Chondrocyte (in vitro differentiated cells): ENCODE results near the gene CD9. TPM values are rescaled to one million over a fixed set of nuclear protein-coding genes. Genes with fewer than 3 reads are reported as not detected.
A peak's percentile ranks its signal among the peaks of the same experiment; 100 is the strongest.

Source experiments
- DNase-seq: peaks from one replicate; pipeline ENCODE4 v3.0.0; 2021; ENCODE audit warnings: mixed read lengths, low spot score
- H3K27ac Mint-ChIP-seq: one replicate; pipeline ENCODE4 v1.8.0; 2021; ENCODE audit warnings: mild to moderate bottlenecking, moderate library complexity, mixed read lengths; ENCODE audit not compliant: unreplicated experiment
- H3K27me3 Mint-ChIP-seq: 2 replicates; pipeline ENCODE4 v1.8.0; 2021; ENCODE audit warnings: low read depth, mixed read lengths
- H3K36me3 Mint-ChIP-seq: 2 replicates; pipeline ENCODE4 v1.8.0; 2021; ENCODE audit warnings: low read depth, mixed read lengths
- H3K4me1 Mint-ChIP-seq: 2 replicates; pipeline ENCODE4 v1.8.0; 2021; ENCODE audit warnings: low read depth, mild to moderate bottlenecking, mixed read lengths
- H3K4me3 Mint-ChIP-seq: one replicate; pipeline ENCODE4 v1.8.0; 2021; ENCODE audit warnings: mild to moderate bottlenecking, moderate library complexity, mixed read lengths; ENCODE audit not compliant: unreplicated experiment
- H3K9me3 Mint-ChIP-seq: 2 replicates; pipeline ENCODE4 v1.8.0; 2021; ENCODE audit warnings: low read depth, mixed read lengths
- total RNA-seq: library from RNA; stranded (reverse); gene quantifications from 3 replicates; pipeline ENCODE4 v1.2.1, GENCODE V29; 2021
- TF ChIP-seq, protein P1 (sequence below): fragments of 200-600 bp; sonication (generic); IDR thresholded peaks from 2 replicates; pipeline ENCODE4 v1.5.0; 2021; ENCODE audit warnings: antibody characterized with exemption, mild to moderate bottlenecking, moderate library complexity

Gene CD9
- total RNA-seq, 1 donor from 2014 or later: 60.7 TPM

DNA sequence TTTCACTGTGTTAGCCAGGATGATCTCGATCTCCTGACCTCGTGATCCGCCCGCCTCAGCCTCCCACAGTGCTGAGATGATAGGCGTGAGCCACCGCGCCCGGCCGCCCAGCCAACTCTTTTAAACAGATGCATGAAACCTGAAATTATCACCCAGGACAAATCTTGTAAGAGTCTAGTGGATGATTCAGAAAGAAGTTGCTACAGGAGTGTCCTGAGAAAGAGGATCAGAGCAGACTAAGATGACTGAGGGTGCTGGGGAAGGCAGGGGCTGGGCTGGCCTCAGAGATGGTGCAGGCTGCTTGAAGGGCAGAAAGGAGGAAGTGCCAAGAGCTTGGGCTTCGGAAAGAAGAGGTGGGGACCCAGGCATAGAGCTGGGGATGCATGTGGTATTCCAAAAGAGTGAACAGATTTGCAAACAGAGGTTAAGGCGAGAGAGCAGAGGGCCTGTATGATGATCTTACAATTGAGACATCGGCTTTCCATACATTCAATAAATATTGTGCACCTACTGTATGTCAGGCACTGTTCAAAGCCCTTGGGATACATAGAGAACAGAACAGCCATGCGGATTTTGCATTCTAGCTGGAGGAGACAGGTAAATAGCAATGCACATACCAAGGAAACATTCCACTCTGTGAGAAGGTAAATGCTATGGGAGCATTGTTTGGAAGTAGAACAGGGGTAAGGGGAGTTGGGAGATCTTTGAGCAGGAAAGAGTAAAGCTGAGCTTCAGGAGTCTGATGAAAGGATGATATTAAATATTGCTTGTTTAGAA, 7.4 kb upstream of the CD9 start:
- H3K27ac Mint-ChIP-seq: no peak overlapping the region
- no peak overlapping the region for H3K4me3 Mint-ChIP-seq
- DNase-seq: peak; percentile 50

DNA sequence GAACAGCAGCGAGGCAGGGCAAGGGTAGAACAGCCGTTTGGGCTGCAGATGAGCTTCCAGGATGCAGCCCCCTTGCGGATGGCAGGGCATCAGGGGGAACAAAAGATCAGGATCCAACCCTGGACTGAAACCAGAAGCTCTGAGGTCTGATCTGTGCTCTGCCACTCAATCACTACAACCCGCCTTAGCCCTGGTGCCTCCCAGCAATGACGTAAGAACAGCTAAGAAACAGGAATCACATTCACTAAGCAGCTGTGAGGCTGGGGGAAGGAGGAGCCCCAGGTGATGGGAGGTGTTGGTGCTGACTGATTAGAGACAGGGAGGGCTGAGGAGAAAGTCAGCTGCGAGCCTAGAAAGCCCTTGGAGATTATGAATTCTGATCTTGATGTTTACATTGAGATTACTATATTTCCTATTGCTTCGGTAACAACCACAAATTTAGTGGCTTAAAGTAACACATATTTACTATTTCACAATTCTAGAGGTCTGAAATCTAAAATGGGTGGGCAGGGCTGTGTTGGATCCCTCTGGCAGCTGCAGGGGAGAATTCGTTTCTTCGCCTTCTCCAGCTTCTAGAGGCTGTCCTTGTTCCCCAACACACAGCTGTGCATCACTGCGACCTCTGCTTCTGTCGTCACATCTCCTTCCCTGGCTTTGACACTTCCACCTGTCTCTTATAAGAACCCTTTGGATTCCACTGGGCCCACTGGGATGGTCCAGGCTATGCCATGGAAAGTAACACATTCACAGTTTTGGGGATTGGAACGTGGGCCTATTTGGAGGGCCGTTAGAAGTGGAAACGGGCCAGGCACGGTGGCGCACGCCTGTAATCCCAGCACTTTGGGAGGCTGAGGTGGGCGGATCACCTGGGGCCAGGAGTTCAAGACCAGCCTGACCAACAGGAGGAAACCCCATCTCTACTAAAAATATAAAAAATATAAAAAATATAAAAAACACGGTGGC, 6.1 kb upstream of the CD9 start:
- no peak overlapping the region for H3K4me3 Mint-ChIP-seq
- H3K27ac Mint-ChIP-seq: no peak overlapping the region
- peak; percentile 39 for DNase-seq
- peaks cover 9% of the 10 kb centered on the region for H3K4me1 Mint-ChIP-seq
- no peaks in the 10 kb centered on the region for H3K36me3 Mint-ChIP-seq
- no peaks in the 10 kb centered on the region for H3K9me3 Mint-ChIP-seq
- H3K27me3 Mint-ChIP-seq: peaks cover 17% of the 10 kb centered on the region
- TF ChIP-seq, protein P1, sequence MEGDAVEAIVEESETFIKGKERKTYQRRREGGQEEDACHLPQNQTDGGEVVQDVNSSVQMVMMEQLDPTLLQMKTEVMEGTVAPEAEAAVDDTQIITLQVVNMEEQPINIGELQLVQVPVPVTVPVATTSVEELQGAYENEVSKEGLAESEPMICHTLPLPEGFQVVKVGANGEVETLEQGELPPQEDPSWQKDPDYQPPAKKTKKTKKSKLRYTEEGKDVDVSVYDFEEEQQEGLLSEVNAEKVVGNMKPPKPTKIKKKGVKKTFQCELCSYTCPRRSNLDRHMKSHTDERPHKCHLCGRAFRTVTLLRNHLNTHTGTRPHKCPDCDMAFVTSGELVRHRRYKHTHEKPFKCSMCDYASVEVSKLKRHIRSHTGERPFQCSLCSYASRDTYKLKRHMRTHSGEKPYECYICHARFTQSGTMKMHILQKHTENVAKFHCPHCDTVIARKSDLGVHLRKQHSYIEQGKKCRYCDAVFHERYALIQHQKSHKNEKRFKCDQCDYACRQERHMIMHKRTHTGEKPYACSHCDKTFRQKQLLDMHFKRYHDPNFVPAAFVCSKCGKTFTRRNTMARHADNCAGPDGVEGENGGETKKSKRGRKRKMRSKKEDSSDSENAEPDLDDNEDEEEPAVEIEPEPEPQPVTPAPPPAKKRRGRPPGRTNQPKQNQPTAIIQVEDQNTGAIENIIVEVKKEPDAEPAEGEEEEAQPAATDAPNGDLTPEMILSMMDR: no peak

More for the DNA sequence above, 7.4 kb upstream of the CD9 start:
- Mint-ChIP-seq H3K4me1 (peaks cover 8% of the 10 kb centered on the region), H3K27me3 (peaks cover 17% of the 10 kb centered on the region), H3K36me3 (no peaks in the 10 kb centered on the region), H3K9me3 (no peaks in the 10 kb centered on the region)
- TF ChIP-seq, protein P1: no peak

DNA sequence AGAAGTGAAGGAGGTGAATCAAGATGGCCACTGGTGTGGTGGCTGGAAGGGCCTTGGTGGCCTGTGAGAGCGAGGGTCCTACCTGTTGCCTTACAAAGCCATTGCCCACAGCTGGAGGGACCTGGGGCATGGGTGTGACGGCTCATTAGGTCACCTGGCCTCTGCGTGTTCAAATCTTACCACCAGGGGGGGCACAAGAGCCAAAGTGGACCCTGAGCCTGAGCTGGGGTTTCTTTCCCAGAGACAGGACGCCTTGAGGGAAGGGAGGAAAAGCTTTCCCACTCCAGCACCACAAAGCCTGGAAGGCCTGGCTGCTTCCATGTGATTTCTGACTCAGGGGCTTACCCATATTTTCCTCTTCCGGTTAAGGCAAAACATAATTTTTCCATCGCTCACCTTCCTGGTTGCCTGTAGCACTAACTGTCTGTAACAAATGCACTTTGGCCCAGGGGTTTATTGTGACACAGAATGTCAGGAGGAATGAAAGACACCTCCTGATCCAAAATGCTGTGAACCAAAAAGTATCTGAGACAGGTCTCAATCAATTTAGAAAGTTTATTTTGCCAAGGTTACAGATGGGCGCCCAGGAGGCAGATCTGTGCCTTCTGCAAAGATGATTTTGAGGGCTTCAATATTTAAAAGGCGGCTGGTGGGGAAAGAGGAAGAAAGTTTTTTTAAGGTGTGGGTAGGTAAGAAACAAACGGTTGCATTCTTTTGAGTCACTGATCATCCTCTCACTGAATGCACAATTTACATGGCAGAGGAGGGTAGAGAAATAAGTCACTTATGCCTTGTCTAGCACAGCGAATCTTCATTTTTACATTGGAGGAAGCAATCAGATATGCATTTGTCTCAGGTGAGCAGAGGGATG, 4.3 kb upstream of the CD9 start:
- peaks cover 16% of the 10 kb centered on the region for H3K4me1 Mint-ChIP-seq
- no peak overlapping the region for H3K4me3 Mint-ChIP-seq
- peak overlapping the region; percentile 60 for H3K27ac Mint-ChIP-seq
- TF ChIP-seq, protein P1: peak; percentile 97
- no peaks in the 10 kb centered on the region for H3K9me3 Mint-ChIP-seq
- DNase-seq: peak; percentile 55
- no peaks in the 10 kb centered on the region for H3K36me3 Mint-ChIP-seq
- peaks cover 11% of the 10 kb centered on the region for H3K27me3 Mint-ChIP-seq

DNA sequence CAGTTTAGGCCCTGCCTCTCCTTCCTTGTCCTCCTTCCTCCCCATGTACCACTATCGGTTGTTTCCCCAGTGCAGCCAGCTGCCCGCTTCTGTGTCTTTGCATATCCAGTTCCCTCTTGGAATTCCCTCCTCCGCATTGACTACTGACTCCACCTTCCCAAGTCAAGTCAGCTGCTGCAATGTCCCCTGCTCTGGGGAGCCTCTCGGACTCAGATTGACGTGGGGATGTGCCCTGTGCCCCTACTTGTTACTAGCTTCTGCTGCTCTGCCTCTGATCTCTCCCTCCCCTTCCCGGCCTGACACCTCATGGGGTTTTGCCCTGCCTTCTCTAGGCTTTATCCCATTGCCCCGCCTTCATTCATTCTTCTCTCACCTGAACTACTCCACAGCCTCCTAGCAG, 2.1 kb upstream of the CD9 start:
- TF ChIP-seq, protein P1: no peak
- H3K27me3 Mint-ChIP-seq: peaks cover 6% of the 10 kb centered on the region
- H3K9me3 Mint-ChIP-seq: no peaks in the 10 kb centered on the region
- H3K4me3 Mint-ChIP-seq: no peak overlapping the region
- H3K4me1 Mint-ChIP-seq: peaks cover 33% of the 10 kb centered on the region
- peak overlapping the region; percentile 28 for H3K27ac Mint-ChIP-seq
- H3K36me3 Mint-ChIP-seq: no peaks in the 10 kb centered on the region
- DNase-seq: no peak
